IMR-90 (cell line): ENCODE measurements around the gene OSBPL8. TPM values are rescaled to one million over a fixed set of nuclear protein-coding genes. Genes with fewer than 3 reads are reported as not detected.

Source experiments
- ATAC-seq: fragments of 200-7000 bp; cut with Tn5 transposase; 2 replicates; pipeline ENCODE4 v1.9.1; 2020; ENCODE audit warnings: low read depth, mild to moderate bottlenecking, moderate library complexity
- BruUV-seq: library from RNA; stranded (reverse); fragments of 400-500 nt; replicated peaks from 2 replicates; lab custom pipeline; 2021; lab: Mats Ljungman, UMichigan
- CTCF ChIA-PET: fragments of 300-600 bp; formaldehyde crosslinking; extraction: SDS; loops from one replicate; lab custom pipeline; 2021; ENCODE audit warnings: antibody characterized with exemption; lab: Yijun Ruan, JAX
- POLR2A ChIA-PET: fragments of 300-600 bp; sonication (Branson Sonifier 250); formaldehyde crosslinking; loops from one replicate; lab custom pipeline; 2022; ENCODE audit warnings: antibody characterized with exemption; ENCODE audit not compliant: unreplicated experiment; lab: Charles Lee
- DNase-seq: peaks from one replicate; pipeline ENCODE4 v3.0.0; 2013
- H2AFZ ChIP-seq: replicated peaks from 2 replicates; pipeline ENCODE3; 2013; ENCODE audit warnings: low read length, mild to moderate bottlenecking; ENCODE audit not compliant: poor library complexity
- H2AK5ac ChIP-seq: 2 replicates; pipeline ENCODE4 v1.6.1; 2013; ENCODE audit warnings: low read depth, low read length, inconsistent platforms
- H2AK9ac ChIP-seq: replicated peaks from 2 replicates; pipeline ENCODE3; 2013; ENCODE audit warnings: mild to moderate bottlenecking, low read depth, low read length, moderate library complexity; ENCODE audit not compliant: poor library complexity
- H2BK120ac ChIP-seq: 2 replicates; pipeline ENCODE4 v1.6.1; 2013; ENCODE audit warnings: low read depth, low read length, inconsistent platforms
- H2BK15ac ChIP-seq: 3 replicates; pipeline ENCODE4 v1.6.1; 2013; ENCODE audit warnings: low read depth, low read length, inconsistent platforms
- H2BK20ac ChIP-seq: 2 replicates; pipeline ENCODE4 v1.6.1; 2013; ENCODE audit warnings: low read depth, mild to moderate bottlenecking, inconsistent platforms, low read length, moderate library complexity
- H2BK5ac ChIP-seq: 2 replicates; pipeline ENCODE4 v1.6.1; 2013; ENCODE audit warnings: mild to moderate bottlenecking, low read depth, low read length, inconsistent platforms; ENCODE audit not compliant: poor library complexity, severe bottlenecking
- H3K14ac ChIP-seq: replicated peaks from 2 replicates; pipeline ENCODE4 v1.6.1; 2013; ENCODE audit warnings: low read depth, low read length, inconsistent platforms
- H3K18ac ChIP-seq: 2 replicates; pipeline ENCODE4 v1.6.1; 2013; ENCODE audit warnings: low read depth, low read length, control low read depth
- H3K23ac ChIP-seq: 2 replicates; pipeline ENCODE4 v1.6.1; 2013; ENCODE audit warnings: low read depth, low read length, inconsistent platforms
- H3K27ac ChIP-seq: 2 replicates; pipeline ENCODE4 v1.5.1; 2013; ENCODE audit warnings: mild to moderate bottlenecking, control low read depth, low read length; ENCODE audit not compliant: insufficient read depth
- H3K27me3 ChIP-seq: 2 replicates; pipeline ENCODE4 v1.6.1; 2013; ENCODE audit warnings: low read length; ENCODE audit not compliant: control insufficient read depth, insufficient read depth
- H3K36me3 ChIP-seq: 2 replicates; pipeline ENCODE4 v1.6.1; 2013; ENCODE audit warnings: low read length, mixed read lengths; ENCODE audit not compliant: control insufficient read depth, insufficient read depth
- H3K4ac ChIP-seq: 2 replicates; pipeline ENCODE4 v1.6.1; 2013; ENCODE audit warnings: low read depth, low read length, inconsistent platforms
- H3K4me1 ChIP-seq: 2 replicates; pipeline ENCODE4 v1.6.1; 2013; ENCODE audit warnings: low read length, mixed read lengths; ENCODE audit not compliant: control insufficient read depth, insufficient read depth
- H3K4me2 ChIP-seq: 2 replicates; pipeline ENCODE4 v1.6.1; 2013; ENCODE audit warnings: low read depth, mild to moderate bottlenecking, control low read depth, low read length, moderate library complexity
- H3K4me3 ChIP-seq: 2 replicates; pipeline ENCODE4 v1.5.1; 2013; ENCODE audit warnings: low read depth, mild to moderate bottlenecking, control low read depth, low read length, moderate library complexity; ENCODE audit not compliant: insufficient read depth
- H3K56ac ChIP-seq: 2 replicates; pipeline ENCODE4 v1.6.1; 2013; ENCODE audit warnings: low read length, inconsistent platforms; ENCODE audit not compliant: insufficient read depth; ENCODE audit errors: extremely low read depth
- H3K79me1 ChIP-seq, 2 experiments: 2 replicates each; pipeline ENCODE4 v1.6.1; 2013; ENCODE audit warnings: low read length in 2 of 2, inconsistent platforms in 1 of 2, low read depth in 1 of 2
- H3K9ac ChIP-seq: 2 replicates; pipeline ENCODE4 v1.6.1; 2013; ENCODE audit warnings: low read depth, low read length, control low read depth
- H3K9me1 ChIP-seq: 2 replicates; pipeline ENCODE4 v1.6.1; 2013; ENCODE audit warnings: low read length, inconsistent platforms; ENCODE audit not compliant: insufficient read depth
- H3K9me3 ChIP-seq: 2 replicates; pipeline ENCODE4 v1.6.1; 2013; ENCODE audit warnings: low read length; ENCODE audit not compliant: control insufficient read depth, insufficient read depth
- H4K20me1 ChIP-seq: 2 replicates; pipeline ENCODE4 v1.6.1; 2013; ENCODE audit warnings: low read length, inconsistent platforms; ENCODE audit not compliant: insufficient read depth
- H4K5ac ChIP-seq: 2 replicates; pipeline ENCODE4 v1.6.1; 2013; ENCODE audit warnings: mild to moderate bottlenecking, low read depth, low read length, control low read depth
- H4K8ac ChIP-seq, 2 experiments: 2 replicates each; pipeline ENCODE4 v1.6.1; 2013; ENCODE audit warnings: low read depth in 2 of 2, low read length in 2 of 2, control low read depth in 1 of 2, inconsistent platforms in 1 of 2
- H4K91ac ChIP-seq: 2 replicates; pipeline ENCODE4 v1.6.1; 2013; ENCODE audit warnings: low read depth, low read length, inconsistent platforms; ENCODE audit not compliant: insufficient read depth
- BHLHE40 ChIP-seq: fragments of 150-350 bp; IDR thresholded peaks from 2 replicates; pipeline ENCODE4 v1.6.1; 2016; ENCODE audit warnings: mild to moderate bottlenecking, low read depth, low read length
- ELK1 ChIP-seq: fragments of 150-350 bp; IDR thresholded peaks from 2 replicates; pipeline ENCODE4 v1.6.1; 2016; ENCODE audit warnings: low read depth, mild to moderate bottlenecking, low read length, moderate library complexity, borderline replicate concordance
- FOS ChIP-seq: fragments of 150-350 bp; IDR thresholded peaks from 2 replicates; pipeline ENCODE4 v1.6.1; 2016; ENCODE audit warnings: low read depth, low read length
- MAFK ChIP-seq: IDR thresholded peaks from 2 replicates; pipeline ENCODE4 v1.6.1; 2012; ENCODE audit warnings: low read depth, low read length, improper control_type of control experiment
- MAZ ChIP-seq: IDR thresholded peaks from 2 replicates; pipeline ENCODE4 v1.6.1; 2012; ENCODE audit warnings: low read depth, mild to moderate bottlenecking, low read length, improper control_type of control experiment, moderate library complexity, borderline replicate concordance
- NFE2L2 ChIP-seq: fragments of 150-350 bp; IDR thresholded peaks from 2 replicates; pipeline ENCODE4 v1.6.1; 2016; ENCODE audit warnings: low read depth, mild to moderate bottlenecking, low read length
- POLR2A ChIP-seq: IDR thresholded peaks from 2 replicates; pipeline ENCODE4 v1.6.1; 2012; ENCODE audit warnings: mild to moderate bottlenecking, low read depth, low read length
- RCOR1 ChIP-seq: IDR thresholded peaks from 2 replicates; pipeline ENCODE4 v1.6.1; 2012; ENCODE audit warnings: mild to moderate bottlenecking, low read length, improper control_type of control experiment; ENCODE audit not compliant: insufficient replicate concordance
- RFX5 ChIP-seq: IDR thresholded peaks from 2 replicates; pipeline ENCODE4 v1.8.0; 2012; ENCODE audit warnings: low read depth, mild to moderate bottlenecking, low read length, moderate library complexity
- WGBS, 2 experiments: methylation state at CpG; one replicate each; pipeline versions ENCODE4 v1.1.5 to v1.1.7; 2013; ENCODE audit warnings: missing lambda C conversion rate in 2 of 2; ENCODE audit not compliant: insufficient read length in 1 of 2; ENCODE audit errors: extremely low coverage in 2 of 2; 5-methylcytosine and 5-hydroxymethylcytosine counted together
- dilution Hi-C: fragments of 300-500 bp; cut with HindIII; formaldehyde crosslinking; loops from one replicate; pipeline ENCODE4 v1.14.3; 2018; ENCODE audit warnings: low sequenced_read_pairs; ENCODE audit not compliant: unreplicated experiment
- in situ Hi-C: fragments of 300-500 bp; cut with MboI; formaldehyde crosslinking; loops from 3 replicates; pipeline ENCODE4 v1.14.3; 2019; ENCODE audit warnings: low sequenced_read_pairs, inconsistent platforms, mixed read lengths
- intact Hi-C: fragments of 100-400 bp; cut with micrococcal nuclease; formaldehyde crosslinking; loops from 2 replicates; pipeline ENCODE4 v1.10.0; 2022
- polyA plus RNA-seq, 3 experiments: library from polyadenylated mRNA; depleted of rRNA; stranded (reverse); fragments of >200 nt; gene quantifications; 2 replicates each; pipeline ENCODE4 v1.2.3, GENCODE V29; 2012; ENCODE audit warnings: low replicate concordance in 1 of 3
- total RNA-seq: library from RNA; depleted of rRNA; stranded (reverse); fragments of >200 nt; gene quantifications from 2 replicates; pipeline ENCODE4 v1.2.3, GENCODE V29; 2012
- TF ChIP-seq, protein P1 (sequence below): conservative IDR thresholded peaks from 2 replicates; pipeline ENCODE4 v1.5.1; 2012; ENCODE audit warnings: mild to moderate bottlenecking, low read depth, low read length, improper control_type of control experiment

OSBPL8 gene
- total and polyA plus RNA-seq, 2 of the 4 experiments (the other 2 are of a cell fraction) = 17.8 to 24.2 TPM

DNA sequence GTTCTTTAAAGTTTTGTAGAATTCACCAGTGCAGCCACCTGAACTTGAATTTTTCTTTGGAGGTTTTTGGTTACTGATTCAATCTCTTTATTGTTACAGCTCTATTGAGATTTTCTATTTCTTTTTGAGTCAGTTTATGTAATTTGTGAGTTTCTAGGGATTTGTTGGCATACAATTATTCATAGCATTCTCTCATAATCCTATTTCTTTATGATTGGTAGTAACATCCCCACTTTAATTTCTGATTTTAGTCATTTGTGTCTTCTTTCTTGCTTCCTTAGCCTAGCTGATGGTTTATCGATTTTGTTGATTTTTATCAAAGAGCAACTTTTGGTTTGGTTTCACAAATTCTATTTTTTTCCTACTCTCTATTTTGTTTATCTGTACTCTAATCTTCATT is 193.4 kb downstream of the OSBPL8 start:
- no peak overlapping the region for H3K14ac ChIP-seq
- no peaks in the 10 kb centered on the region for H3K4me1 ChIP-seq
- H4K5ac ChIP-seq = no peak overlapping the region
- peaks cover 9% of the 10 kb centered on the region for H3K36me3 ChIP-seq
- H3K9ac ChIP-seq = no peak overlapping the region
- H3K56ac ChIP-seq = no peak overlapping the region
- TF ChIP-seq RFX5 (no peak), FOS (no peak), POLR2A (no peak), NFE2L2 (no peak), MAZ (no peak), BHLHE40 (no peak), MAFK (no peak), RCOR1 (no peak), ELK1 (no peak)
- TF ChIP-seq, protein P1, sequence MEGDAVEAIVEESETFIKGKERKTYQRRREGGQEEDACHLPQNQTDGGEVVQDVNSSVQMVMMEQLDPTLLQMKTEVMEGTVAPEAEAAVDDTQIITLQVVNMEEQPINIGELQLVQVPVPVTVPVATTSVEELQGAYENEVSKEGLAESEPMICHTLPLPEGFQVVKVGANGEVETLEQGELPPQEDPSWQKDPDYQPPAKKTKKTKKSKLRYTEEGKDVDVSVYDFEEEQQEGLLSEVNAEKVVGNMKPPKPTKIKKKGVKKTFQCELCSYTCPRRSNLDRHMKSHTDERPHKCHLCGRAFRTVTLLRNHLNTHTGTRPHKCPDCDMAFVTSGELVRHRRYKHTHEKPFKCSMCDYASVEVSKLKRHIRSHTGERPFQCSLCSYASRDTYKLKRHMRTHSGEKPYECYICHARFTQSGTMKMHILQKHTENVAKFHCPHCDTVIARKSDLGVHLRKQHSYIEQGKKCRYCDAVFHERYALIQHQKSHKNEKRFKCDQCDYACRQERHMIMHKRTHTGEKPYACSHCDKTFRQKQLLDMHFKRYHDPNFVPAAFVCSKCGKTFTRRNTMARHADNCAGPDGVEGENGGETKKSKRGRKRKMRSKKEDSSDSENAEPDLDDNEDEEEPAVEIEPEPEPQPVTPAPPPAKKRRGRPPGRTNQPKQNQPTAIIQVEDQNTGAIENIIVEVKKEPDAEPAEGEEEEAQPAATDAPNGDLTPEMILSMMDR = no peak
- WGBS, 2 experiments = no CpG with 5 or more reads among the region's 1 CpG
- intact Hi-C loops = loop anchor here (5.0 kb wide), 1 partner anchor 76 kb away; no protein-coding TSS in a partner anchor
- H3K27me3 ChIP-seq = no peaks in the 10 kb centered on the region
- peaks cover 0 to 6% of the 10 kb centered on the region in 2 experiments; a peak in 1 of 4 replicates for H3K79me1 ChIP-seq
- H2BK5ac ChIP-seq = no peak overlapping the region
- no peak overlapping the region for H3K27ac ChIP-seq
- no peak overlapping the region for H3K4me2 ChIP-seq
- no peak overlapping the region for H3K4ac ChIP-seq
- no peak overlapping the region for H2BK120ac ChIP-seq
- in situ Hi-C loops = no loop called here
- no peak overlapping the region for H2AK9ac ChIP-seq
- H4K20me1 ChIP-seq = no peaks in the 10 kb centered on the region
- DNase-seq = no peak
- no peak overlapping the region for H3K23ac ChIP-seq
- dilution Hi-C loops = no loop called here
- no peak overlapping the region for H2AK5ac ChIP-seq
- POLR2A ChIA-PET = no interaction called here
- H2AFZ ChIP-seq = no peak overlapping the region
- no peak overlapping the region for H3K18ac ChIP-seq
- ATAC-seq = no peak
- H3K9me1 ChIP-seq = no peaks in the 10 kb centered on the region
- no peak overlapping the region for H2BK15ac ChIP-seq
- CTCF ChIA-PET = interaction anchor here (0.6 kb wide), 1 partner anchor 210 kb away, joined by 3 read pairs; no protein-coding TSS in a partner anchor
- no peak overlapping the region for H2BK20ac ChIP-seq
- no peak overlapping the region for H4K91ac ChIP-seq
- no peak overlapping the region for H4K8ac ChIP-seq
- H3K4me3 ChIP-seq = no peak overlapping the region
- H3K9me3 ChIP-seq = no peaks in the 10 kb centered on the region
- BruUV-seq = no TSS peak
